PC-3 (cell line): Measurements from ENCODE around the gene LRRC8C. TPM values are rescaled to one million over a fixed set of nuclear protein-coding genes. Genes with fewer than 3 reads are reported as not detected.

ENCODE experiments used
- ATAC-seq: fragments of 200-7000 bp; cut with Tn5 transposase; 2 replicates; pipeline ENCODE4 v1.9.1; 2020; ENCODE audit warnings: mild to moderate bottlenecking, moderate library complexity
- BruUV-seq: library from RNA; stranded (reverse); fragments of 400-500 nt; replicated peaks from 2 replicates; lab custom pipeline; 2021; lab: Mats Ljungman, UMichigan
- CTCF ChIA-PET: fragments of 300-600 bp; sonication (Branson Sonifier 250); formaldehyde crosslinking; loops from one replicate; lab custom pipeline; 2022; ENCODE audit warnings: antibody characterized with exemption; lab: Charles Lee
- POLR2A ChIA-PET: fragments of 300-600 bp; sonication (Branson Sonifier 250); formaldehyde crosslinking; loops from one replicate; lab custom pipeline; 2022; ENCODE audit warnings: antibody characterized with exemption; ENCODE audit not compliant: unreplicated experiment; lab: Charles Lee
- DNase-seq: peaks from one replicate; pipeline ENCODE4 v3.0.0-alpha.2; 2015
- H2AFZ ChIP-seq: fragments of 300-600 bp; sonication (generic); 2 replicates; pipeline ENCODE4 v1.6.0; 2016; ENCODE audit warnings: antibody characterized with exemption, low read length
- H3F3A ChIP-seq: fragments of 300-600 bp; sonication (generic); one replicate; pipeline ENCODE4 v1.6.0; 2017; ENCODE audit warnings: antibody characterized with exemption, low read length, control low read depth, mild to moderate bottlenecking; ENCODE audit not compliant: unreplicated experiment
- H3K27ac ChIP-seq: fragments of 300-600 bp; sonication (generic); 2 replicates; pipeline ENCODE4 v1.5.1; 2016; ENCODE audit warnings: mild to moderate bottlenecking, low read length
- H3K27me3 ChIP-seq: fragments of 300-600 bp; sonication (generic); 2 replicates; pipeline ENCODE4 v1.6.1; 2016; ENCODE audit warnings: low read length, mixed read lengths
- H3K36me3 ChIP-seq: fragments of 300-600 bp; sonication (generic); 2 replicates; pipeline ENCODE4 v1.6.1; 2016; ENCODE audit warnings: low read depth, mixed run types, low read length, mixed read lengths
- H3K4me1 ChIP-seq: fragments of 300-600 bp; sonication (generic); 2 replicates; pipeline ENCODE4 v1.5.1; 2016; ENCODE audit warnings: low read length; ENCODE audit not compliant: insufficient read depth
- H3K4me2 ChIP-seq: fragments of 300-600 bp; sonication (generic); 2 replicates; pipeline ENCODE4 v1.6.0; 2016; ENCODE audit warnings: low read length
- H3K4me3 ChIP-seq: fragments of 300-600 bp; sonication (generic); 2 replicates; pipeline ENCODE4 v1.5.1; 2016; ENCODE audit warnings: mild to moderate bottlenecking, low read length, mixed read lengths
- H3K79me2 ChIP-seq: fragments of 300-600 bp; sonication (generic); 2 replicates; pipeline ENCODE4 v1.6.1; 2017; ENCODE audit warnings: low read length, mixed read lengths
- H3K9ac ChIP-seq: fragments of 300-600 bp; sonication (generic); 2 replicates; pipeline ENCODE4 v1.6.0; 2016; ENCODE audit warnings: mild to moderate bottlenecking, low read length
- H3K9me2 ChIP-seq: fragments of 300-600 bp; sonication (generic); replicated peaks from 2 replicates; pipeline ENCODE4 v1.6.1; 2016; ENCODE audit warnings: mixed run types, low read length, mixed read lengths
- H3K9me3 ChIP-seq: fragments of 300-600 bp; sonication (generic); 2 replicates; pipeline ENCODE4 v1.6.1; 2016; ENCODE audit warnings: low read length, mixed read lengths
- H4K20me1 ChIP-seq: fragments of 300-600 bp; sonication (generic); 2 replicates; pipeline ENCODE4 v1.6.1; 2016; ENCODE audit warnings: low read length, mixed read lengths
- EZH2 ChIP-seq: fragments of 300-600 bp; sonication (generic); IDR thresholded peaks from one replicate; pipeline ENCODE4 v1.6.1; 2017; ENCODE audit warnings: antibody characterized with exemption, mild to moderate bottlenecking, low read length; ENCODE audit not compliant: unreplicated experiment
- EZH2phosphoT487 ChIP-seq: fragments of 300-600 bp; sonication (generic); IDR thresholded peaks from 2 replicates; pipeline ENCODE4 v1.6.1; 2018; ENCODE audit warnings: mild to moderate bottlenecking, antibody characterized with exemption, low read length, borderline replicate concordance
- intact Hi-C: fragments of 100-400 bp; cut with micrococcal nuclease; formaldehyde crosslinking; loops from 2 replicates; pipeline ENCODE4 v1.9.0; 2023
- total RNA-seq: library from RNA; depleted of rRNA; stranded (reverse); fragments of >200 nt; gene quantifications from 2 replicates; pipeline ENCODE4 v1.2.3, GENCODE V29; 2014
- TF ChIP-seq, protein P1 (sequence below): fragments of 300-600 bp; sonication (generic); conservative IDR thresholded peaks from 2 replicates; pipeline ENCODE4 v1.5.1; 2017; ENCODE audit warnings: antibody characterized with exemption, low read depth, mild to moderate bottlenecking, low read length

LRRC8C gene
- total RNA-seq, 1 experiment from 2014 or later: 4.3 TPM

- no TSS peak for BruUV-seq
- TF ChIP-seq EZH2: no peak
- no peak for TF ChIP-seq EZH2phosphoT487
- TF ChIP-seq, protein P1, sequence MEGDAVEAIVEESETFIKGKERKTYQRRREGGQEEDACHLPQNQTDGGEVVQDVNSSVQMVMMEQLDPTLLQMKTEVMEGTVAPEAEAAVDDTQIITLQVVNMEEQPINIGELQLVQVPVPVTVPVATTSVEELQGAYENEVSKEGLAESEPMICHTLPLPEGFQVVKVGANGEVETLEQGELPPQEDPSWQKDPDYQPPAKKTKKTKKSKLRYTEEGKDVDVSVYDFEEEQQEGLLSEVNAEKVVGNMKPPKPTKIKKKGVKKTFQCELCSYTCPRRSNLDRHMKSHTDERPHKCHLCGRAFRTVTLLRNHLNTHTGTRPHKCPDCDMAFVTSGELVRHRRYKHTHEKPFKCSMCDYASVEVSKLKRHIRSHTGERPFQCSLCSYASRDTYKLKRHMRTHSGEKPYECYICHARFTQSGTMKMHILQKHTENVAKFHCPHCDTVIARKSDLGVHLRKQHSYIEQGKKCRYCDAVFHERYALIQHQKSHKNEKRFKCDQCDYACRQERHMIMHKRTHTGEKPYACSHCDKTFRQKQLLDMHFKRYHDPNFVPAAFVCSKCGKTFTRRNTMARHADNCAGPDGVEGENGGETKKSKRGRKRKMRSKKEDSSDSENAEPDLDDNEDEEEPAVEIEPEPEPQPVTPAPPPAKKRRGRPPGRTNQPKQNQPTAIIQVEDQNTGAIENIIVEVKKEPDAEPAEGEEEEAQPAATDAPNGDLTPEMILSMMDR: no peak
- DNase-seq: no peak
- Histone ChIP-seq H3K27me3 (no peaks in the 10 kb centered on the region), H3K4me1 (peaks cover 13% of the 10 kb centered on the region; the same call in 1 of the 2 replicates), H3K9me3 (no peaks in the 10 kb centered on the region), H3K4me3 (no peak overlapping the region), H4K20me1 (no peaks in the 10 kb centered on the region), H3K9me2 (no peaks in the 10 kb centered on the region), H3F3A (no peaks in the 10 kb centered on the region), H3K36me3 (no peaks in the 10 kb centered on the region), H3K4me2 (no peak overlapping the region), H3K27ac (no peak overlapping the region), H2AFZ (no peak overlapping the region), H3K9ac (no peak overlapping the region), H3K79me2 (no peaks in the 10 kb centered on the region)
- intact Hi-C loops: loop anchor here (10.0 kb wide), 1 partner anchor 69 kb away; no protein-coding TSS in a partner anchor
- ChIA-PET CTCF (no interaction called here), POLR2A (no interaction called here)
- no peak for ATAC-seq
Observed at GRCh38 chr1:89695847-89696246, 62.9 kb downstream of the LRRC8C start.

- H4K20me1 ChIP-seq: no peaks in the 10 kb centered on the region
- ATAC-seq: no peak
- no peaks in the 10 kb centered on the region for H3F3A ChIP-seq
- no peak overlapping the region for H3K4me3 ChIP-seq
- H2AFZ ChIP-seq: no peak overlapping the region
- H3K27me3 ChIP-seq: no peaks in the 10 kb centered on the region
- no peak for TF ChIP-seq EZH2
- no peak for TF ChIP-seq EZH2phosphoT487
- TF ChIP-seq, protein P1: no peak
- H3K79me2 ChIP-seq: no peaks in the 10 kb centered on the region
- no peak overlapping the region for H3K9ac ChIP-seq
- CTCF ChIA-PET: no interaction called here
- no peak overlapping the region for H3K4me2 ChIP-seq
- H3K36me3 ChIP-seq: no peaks in the 10 kb centered on the region
- POLR2A ChIA-PET: no interaction called here
- intact Hi-C loops: loop anchor here (10.0 kb wide), 1 partner anchor 67 kb away; no protein-coding TSS in a partner anchor
- peaks cover 7% of the 10 kb centered on the region; the same call in 1 of the 2 replicates for H3K4me1 ChIP-seq
- BruUV-seq: no TSS peak
- H3K27ac ChIP-seq: no peak overlapping the region
- no peak for DNase-seq
- H3K9me3 ChIP-seq: no peaks in the 10 kb centered on the region
- H3K9me2 ChIP-seq: no peaks in the 10 kb centered on the region
Observed at GRCh38 chr1:89697383-89697782, 64.5 kb downstream of the LRRC8C start.

- Histone ChIP-seq H3K27me3 (no peaks in the 10 kb centered on the region), H3K9me2 (no peaks in the 10 kb centered on the region), H2AFZ (no peak overlapping the region), H3K4me3 (no peak overlapping the region), H3K4me1 (no peaks in the 10 kb centered on the region), H3K36me3 (no peaks in the 10 kb centered on the region), H4K20me1 (no peaks in the 10 kb centered on the region), H3K27ac (no peak overlapping the region), H3K9ac (no peak overlapping the region), H3F3A (no peaks in the 10 kb centered on the region), H3K9me3 (no peaks in the 10 kb centered on the region), H3K4me2 (no peak overlapping the region), H3K79me2 (no peaks in the 10 kb centered on the region)
- TF ChIP-seq EZH2: no peak
- TF ChIP-seq, protein P1: no peak
- TF ChIP-seq EZH2phosphoT487: no peak
- ChIA-PET CTCF (no interaction called here), POLR2A (no interaction called here)
- BruUV-seq: no TSS peak
- intact Hi-C loops: loop anchor here (10.0 kb wide), 1 partner anchor 67 kb away; no protein-coding TSS in a partner anchor
- DNase-seq (no peak), ATAC-seq (no peak)
Observed at GRCh38 chr1:89698020-89698560, 65.2 kb downstream of the LRRC8C start.
